Liver (tissue), 9 donors: ENCODE data around the gene CACNA1F. TPM values are rescaled to one million over a fixed set of nuclear protein-coding genes. Genes with fewer than 3 reads are reported as not detected.

ENCODE experiments used
- DNase-seq: peaks from one replicate; pipeline ENCODE4 v3.0.0-alpha.2; 2017; ENCODE audit warnings: low spot score
- H3K27ac ChIP-seq, 2 donors: one replicate each; pipeline ENCODE4 v1.7.0; 2013; ENCODE audit warnings: inconsistent platforms in 2 of 2, low read length in 2 of 2, control low read depth in 1 of 2, low read depth in 1 of 2, mild to moderate bottlenecking in 1 of 2
- H3K27me3 ChIP-seq, 4 donors: one replicate each; pipeline versions ENCODE4 v1.6.1 to v1.7.0; 2013; ENCODE audit warnings: low read length in 3 of 4, inconsistent platforms in 1 of 4, mild to moderate bottlenecking in 1 of 4, moderate library complexity in 1 of 4; ENCODE audit not compliant: control insufficient read depth in 4 of 4, insufficient read depth in 4 of 4
- H3K36me3 ChIP-seq, 4 donors: one replicate each; pipeline versions ENCODE4 v1.6.1 to v1.7.0; 2013; ENCODE audit warnings: low read length in 3 of 4, mild to moderate bottlenecking in 3 of 4, low read depth in 1 of 4, moderate library complexity in 1 of 4; ENCODE audit not compliant: control insufficient read depth in 4 of 4, insufficient read depth in 3 of 4
- H3K4me1 ChIP-seq, 4 donors: one replicate each; pipeline versions ENCODE4 v1.6.1 to v1.7.0; 2013; ENCODE audit warnings: low read length in 3 of 4, mild to moderate bottlenecking in 3 of 4, moderate library complexity in 1 of 4; ENCODE audit not compliant: control insufficient read depth in 4 of 4, insufficient read depth in 4 of 4
- H3K4me3 ChIP-seq, 3 donors: one replicate each; pipeline versions ENCODE4 v1.6.1 to v1.7.0; 2013; ENCODE audit warnings: low read length in 3 of 3, control low read depth in 1 of 3, low read depth in 1 of 3, mild to moderate bottlenecking in 1 of 3
- H3K9ac ChIP-seq, 2 donors: one replicate each; pipeline ENCODE4 v1.7.0; 2013; ENCODE audit warnings: low read length in 2 of 2, mild to moderate bottlenecking in 2 of 2, moderate library complexity in 2 of 2, control low read depth in 1 of 2, low read depth in 1 of 2
- H3K9me3 ChIP-seq, 4 donors: one replicate each; pipeline versions ENCODE4 v1.6.1 to v1.7.0; 2013; ENCODE audit warnings: low read length in 3 of 4; ENCODE audit not compliant: control insufficient read depth in 4 of 4
- EGR1 ChIP-seq, 2 donors: IDR thresholded peaks; 2 replicates each; pipeline ENCODE4 v1.6.1; 2016 to 2018; ENCODE audit warnings: antibody characterized with exemption in 2 of 2, low read depth in 2 of 2
- FOXA1 ChIP-seq: IDR thresholded peaks from 2 replicates; pipeline ENCODE4 v1.6.1; 2016; ENCODE audit warnings: antibody characterized with exemption
- FOXA2 ChIP-seq: IDR thresholded peaks from 2 replicates; pipeline ENCODE4 v1.6.1; 2016; ENCODE audit warnings: antibody characterized with exemption
- HNF4A ChIP-seq, 2 donors: conservative IDR thresholded peaks; 2 replicates each; pipeline ENCODE4 v1.6.1; 2016; ENCODE audit warnings: antibody characterized with exemption in 2 of 2, mild to moderate bottlenecking in 2 of 2
- HNF4G ChIP-seq: IDR thresholded peaks from 2 replicates; pipeline ENCODE4 v1.6.1; 2016; ENCODE audit warnings: antibody characterized with exemption
- JUND ChIP-seq, 2 donors: IDR thresholded peaks; 2 replicates each; pipeline ENCODE4 v1.6.1; 2016; ENCODE audit warnings: antibody characterized with exemption in 2 of 2
- NR2F2 ChIP-seq: IDR thresholded peaks from 2 replicates; pipeline ENCODE4 v1.6.1; 2016; ENCODE audit warnings: antibody characterized with exemption
- RAD21 ChIP-seq, 2 donors: IDR thresholded peaks; 2 replicates each; pipeline ENCODE4 v1.6.1; 2016; ENCODE audit warnings: antibody characterized with exemption in 2 of 2, mild to moderate bottlenecking in 2 of 2
- RXRA ChIP-seq, 2 donors: IDR thresholded peaks; 2 replicates each; pipeline ENCODE4 v1.6.1; 2017 to 2018; ENCODE audit warnings: antibody characterized with exemption in 2 of 2, mild to moderate bottlenecking in 1 of 2
- SP1 ChIP-seq: IDR thresholded peaks from 2 replicates; pipeline ENCODE4 v1.6.1; 2018; ENCODE audit warnings: antibody characterized with exemption, mild to moderate bottlenecking
- TAF1 ChIP-seq: conservative IDR thresholded peaks from 2 replicates; pipeline ENCODE4 v1.6.1; 2016; ENCODE audit warnings: antibody characterized with exemption, mild to moderate bottlenecking
- YY1 ChIP-seq: IDR thresholded peaks from 2 replicates; pipeline ENCODE4 v1.6.1; 2016; ENCODE audit warnings: antibody characterized with exemption, mild to moderate bottlenecking
- WGBS: extraction: QIAGEN DNeasy Blood & Tissue Kit; methylation state at CpG from one replicate; pipeline ENCODE4 v1.1.7; 2013; 5-methylcytosine and 5-hydroxymethylcytosine counted together
- polyA plus RNA-seq, 2 donors: library from polyadenylated mRNA; stranded (reverse) in 1 of 2; unstranded in 1 of 2; fragments of 200-250 nt in 1 of 2; fragments of >200 nt in 1 of 2; fragmentation: Nextera tagmentation in 1 of 2; extraction: Ambion mirVana in 1 of 2; gene quantifications; one replicate each; pipeline versions ENCODE4 v1.2.1 to v1.2.3, GENCODE V29; 2013 to 2015
- total RNA-seq, 2 donors: library from RNA; depleted of rRNA; stranded (reverse); fragments of >200 nt; gene quantifications; one replicate each; pipeline ENCODE4 v1.2.3, GENCODE V29; 2014
- TF ChIP-seq, protein P1 (sequence below): IDR thresholded peaks from 2 replicates; pipeline ENCODE4 v1.6.1; 2016; ENCODE audit warnings: antibody characterized with exemption, mild to moderate bottlenecking
- TF ChIP-seq, protein P2 (sequence below): IDR thresholded peaks from 2 replicates; pipeline ENCODE4 v1.6.1; 2016; ENCODE audit warnings: antibody characterized with exemption
- TF ChIP-seq, protein P3 (sequence below): IDR thresholded peaks from 2 replicates; pipeline ENCODE4 v1.6.1; 2016; ENCODE audit warnings: antibody characterized with exemption
- TF ChIP-seq, protein P4 (sequence below): IDR thresholded peaks from 2 replicates; pipeline ENCODE4 v1.6.1; 2016; ENCODE audit warnings: antibody characterized with exemption
- TF ChIP-seq, protein P5 (sequence below): fragments of 150-350 bp; IDR thresholded peaks from 2 replicates; pipeline ENCODE4 v1.5.1; 2017; ENCODE audit warnings: improper control_type of control experiment, low read depth, low read length; ENCODE audit not compliant: missing input control
- donor health status: healthy.
- donor health status: healthy.
- donor health status: healthy.
- donor health status: healthy.
- donor health status: healthy.

CACNA1F gene
- total and polyA plus RNA-seq, 4 donors: 0.03 TPM; not detected in 3

DNA sequence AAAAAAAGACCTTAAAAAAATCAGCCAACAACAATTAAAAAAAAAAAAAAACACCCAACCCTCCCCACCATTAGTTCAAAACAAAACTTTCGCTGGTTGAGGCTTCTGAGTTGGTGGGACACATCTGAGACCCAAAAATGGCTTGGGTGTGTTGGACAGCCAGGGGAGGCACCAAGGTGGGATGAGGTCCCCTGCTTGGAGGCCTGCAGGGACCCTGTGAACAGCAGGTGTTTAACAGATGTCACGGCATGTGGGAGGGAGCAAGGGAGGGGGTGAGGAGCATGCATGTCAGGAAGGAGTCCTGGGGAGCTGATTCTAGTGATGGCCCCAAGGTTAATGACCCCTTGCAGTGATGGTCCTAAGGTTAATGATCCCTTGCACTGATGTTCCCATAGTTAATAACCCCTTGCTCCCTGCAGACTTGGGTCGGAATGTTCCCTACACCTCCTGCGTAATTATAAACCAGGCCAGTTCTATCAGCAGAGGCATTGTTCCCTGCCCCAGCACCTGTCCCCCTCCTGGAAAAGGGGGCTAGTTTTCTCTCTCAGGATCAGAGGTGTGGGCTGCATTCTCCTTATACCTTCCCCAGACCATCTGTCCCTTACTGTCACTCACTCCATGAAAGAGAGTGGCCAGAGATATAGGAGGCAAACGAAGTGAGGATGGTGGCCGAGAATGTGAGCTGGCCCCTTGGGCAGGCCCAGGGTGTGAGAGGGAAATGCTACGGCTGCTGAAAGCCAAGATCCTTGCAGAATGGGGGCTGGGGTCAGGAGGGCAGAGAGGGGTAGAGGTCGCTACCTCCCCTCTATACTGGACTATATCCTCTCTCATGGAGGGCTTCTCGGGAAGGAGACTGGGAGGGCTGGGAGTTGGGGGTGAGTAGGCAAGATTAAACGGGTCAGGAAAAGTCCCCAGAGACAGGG is 33.6 kb upstream of the CACNA1F start (continued):
- TF ChIP-seq, protein P1, sequence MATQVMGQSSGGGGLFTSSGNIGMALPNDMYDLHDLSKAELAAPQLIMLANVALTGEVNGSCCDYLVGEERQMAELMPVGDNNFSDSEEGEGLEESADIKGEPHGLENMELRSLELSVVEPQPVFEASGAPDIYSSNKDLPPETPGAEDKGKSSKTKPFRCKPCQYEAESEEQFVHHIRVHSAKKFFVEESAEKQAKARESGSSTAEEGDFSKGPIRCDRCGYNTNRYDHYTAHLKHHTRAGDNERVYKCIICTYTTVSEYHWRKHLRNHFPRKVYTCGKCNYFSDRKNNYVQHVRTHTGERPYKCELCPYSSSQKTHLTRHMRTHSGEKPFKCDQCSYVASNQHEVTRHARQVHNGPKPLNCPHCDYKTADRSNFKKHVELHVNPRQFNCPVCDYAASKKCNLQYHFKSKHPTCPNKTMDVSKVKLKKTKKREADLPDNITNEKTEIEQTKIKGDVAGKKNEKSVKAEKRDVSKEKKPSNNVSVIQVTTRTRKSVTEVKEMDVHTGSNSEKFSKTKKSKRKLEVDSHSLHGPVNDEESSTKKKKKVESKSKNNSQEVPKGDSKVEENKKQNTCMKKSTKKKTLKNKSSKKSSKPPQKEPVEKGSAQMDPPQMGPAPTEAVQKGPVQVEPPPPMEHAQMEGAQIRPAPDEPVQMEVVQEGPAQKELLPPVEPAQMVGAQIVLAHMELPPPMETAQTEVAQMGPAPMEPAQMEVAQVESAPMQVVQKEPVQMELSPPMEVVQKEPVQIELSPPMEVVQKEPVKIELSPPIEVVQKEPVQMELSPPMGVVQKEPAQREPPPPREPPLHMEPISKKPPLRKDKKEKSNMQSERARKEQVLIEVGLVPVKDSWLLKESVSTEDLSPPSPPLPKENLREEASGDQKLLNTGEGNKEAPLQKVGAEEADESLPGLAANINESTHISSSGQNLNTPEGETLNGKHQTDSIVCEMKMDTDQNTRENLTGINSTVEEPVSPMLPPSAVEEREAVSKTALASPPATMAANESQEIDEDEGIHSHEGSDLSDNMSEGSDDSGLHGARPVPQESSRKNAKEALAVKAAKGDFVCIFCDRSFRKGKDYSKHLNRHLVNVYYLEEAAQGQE: no peak

DNA sequence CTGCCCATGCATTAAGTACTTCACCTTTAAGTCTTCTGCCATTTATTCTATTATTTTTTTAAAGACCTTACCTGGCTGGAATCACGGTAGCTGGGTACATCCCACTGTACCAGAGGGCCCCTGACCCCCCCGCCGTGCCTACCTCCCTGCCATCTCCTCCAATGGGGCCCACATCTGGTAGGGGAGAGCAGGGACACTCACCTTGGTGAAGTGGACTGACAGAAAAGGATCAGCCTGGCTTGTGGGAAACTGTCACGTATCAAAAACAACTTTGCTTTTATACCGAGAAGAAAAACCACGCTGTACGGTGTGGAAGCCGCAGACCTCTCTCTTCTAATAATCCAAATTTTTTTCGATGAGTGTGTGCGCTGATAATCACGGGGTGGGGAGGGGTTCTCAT is 31.3 kb upstream of the CACNA1F start, which contains the start of gene FOXP3:
TSS of gene FOXP3 (minus strand) at position 251 of the 400 bp plus-strand sequence. CDS start 6,205 bp downstream, outside the sequence.
- no peak within 1 kb of the TSS for H3K4me3 ChIP-seq
- H3K4me1 ChIP-seq: peaks cover 0 to 19% (median 12%) of the 10 kb centered on the region in 4 donors
- H3K9me3 ChIP-seq: no peaks in the 10 kb centered on the region
- no peaks in the 10 kb centered on the region for H3K36me3 ChIP-seq
- TF ChIP-seq NR2F2 (no peak), HNF4G (no peak), YY1 (no peak), RAD21 (IDR thresholded peaks at IDR 0.05) (no peak), HNF4A (conservative IDR thresholded peaks at IDR 0.05) (no peak), TAF1 (no peak), FOXA1 (no peak), SP1 (no peak), JUND (IDR thresholded peaks at IDR 0.05) (no peak), FOXA2 (no peak), RXRA (IDR thresholded peaks at IDR 0.05) (no peak), EGR1 (IDR thresholded peaks at IDR 0.05; ENCODE audit: low read depth in 2 of 2) (no peak)
- TF ChIP-seq, protein P2, sequence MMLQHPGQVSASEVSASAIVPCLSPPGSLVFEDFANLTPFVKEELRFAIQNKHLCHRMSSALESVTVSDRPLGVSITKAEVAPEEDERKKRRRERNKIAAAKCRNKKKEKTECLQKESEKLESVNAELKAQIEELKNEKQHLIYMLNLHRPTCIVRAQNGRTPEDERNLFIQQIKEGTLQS: no peak
- TF ChIP-seq, protein P1: no peak
- TF ChIP-seq, protein P3, sequence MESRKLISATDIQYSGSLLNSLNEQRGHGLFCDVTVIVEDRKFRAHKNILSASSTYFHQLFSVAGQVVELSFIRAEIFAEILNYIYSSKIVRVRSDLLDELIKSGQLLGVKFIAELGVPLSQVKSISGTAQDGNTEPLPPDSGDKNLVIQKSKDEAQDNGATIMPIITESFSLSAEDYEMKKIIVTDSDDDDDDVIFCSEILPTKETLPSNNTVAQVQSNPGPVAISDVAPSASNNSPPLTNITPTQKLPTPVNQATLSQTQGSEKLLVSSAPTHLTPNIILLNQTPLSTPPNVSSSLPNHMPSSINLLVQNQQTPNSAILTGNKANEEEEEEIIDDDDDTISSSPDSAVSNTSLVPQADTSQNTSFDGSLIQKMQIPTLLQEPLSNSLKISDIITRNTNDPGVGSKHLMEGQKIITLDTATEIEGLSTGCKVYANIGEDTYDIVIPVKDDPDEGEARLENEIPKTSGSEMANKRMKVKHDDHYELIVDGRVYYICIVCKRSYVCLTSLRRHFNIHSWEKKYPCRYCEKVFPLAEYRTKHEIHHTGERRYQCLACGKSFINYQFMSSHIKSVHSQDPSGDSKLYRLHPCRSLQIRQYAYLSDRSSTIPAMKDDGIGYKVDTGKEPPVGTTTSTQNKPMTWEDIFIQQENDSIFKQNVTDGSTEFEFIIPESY: no peak
- TF ChIP-seq, protein P4, sequence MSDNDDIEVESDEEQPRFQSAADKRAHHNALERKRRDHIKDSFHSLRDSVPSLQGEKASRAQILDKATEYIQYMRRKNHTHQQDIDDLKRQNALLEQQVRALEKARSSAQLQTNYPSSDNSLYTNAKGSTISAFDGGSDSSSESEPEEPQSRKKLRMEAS: no peak
- TF ChIP-seq, protein P5, sequence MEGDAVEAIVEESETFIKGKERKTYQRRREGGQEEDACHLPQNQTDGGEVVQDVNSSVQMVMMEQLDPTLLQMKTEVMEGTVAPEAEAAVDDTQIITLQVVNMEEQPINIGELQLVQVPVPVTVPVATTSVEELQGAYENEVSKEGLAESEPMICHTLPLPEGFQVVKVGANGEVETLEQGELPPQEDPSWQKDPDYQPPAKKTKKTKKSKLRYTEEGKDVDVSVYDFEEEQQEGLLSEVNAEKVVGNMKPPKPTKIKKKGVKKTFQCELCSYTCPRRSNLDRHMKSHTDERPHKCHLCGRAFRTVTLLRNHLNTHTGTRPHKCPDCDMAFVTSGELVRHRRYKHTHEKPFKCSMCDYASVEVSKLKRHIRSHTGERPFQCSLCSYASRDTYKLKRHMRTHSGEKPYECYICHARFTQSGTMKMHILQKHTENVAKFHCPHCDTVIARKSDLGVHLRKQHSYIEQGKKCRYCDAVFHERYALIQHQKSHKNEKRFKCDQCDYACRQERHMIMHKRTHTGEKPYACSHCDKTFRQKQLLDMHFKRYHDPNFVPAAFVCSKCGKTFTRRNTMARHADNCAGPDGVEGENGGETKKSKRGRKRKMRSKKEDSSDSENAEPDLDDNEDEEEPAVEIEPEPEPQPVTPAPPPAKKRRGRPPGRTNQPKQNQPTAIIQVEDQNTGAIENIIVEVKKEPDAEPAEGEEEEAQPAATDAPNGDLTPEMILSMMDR: no peak
- H3K27ac ChIP-seq: no peak within 1 kb of the TSS
- no peak within 1 kb of the TSS for H3K9ac ChIP-seq
- DNase-seq: no peak
- no peaks in the 10 kb centered on the region for H3K27me3 ChIP-seq
- 86% methylated on average over 11 of the region's 11 CpGs for WGBS
